Liver (tissue), 9 donors: ENCODE results near the gene LAMC3. TPM values are rescaled to one million over a fixed set of nuclear protein-coding genes. Genes with fewer than 3 reads are reported as not detected.

Experiments used
- DNase-seq: peaks from one replicate; pipeline ENCODE4 v3.0.0-alpha.2; 2017; ENCODE audit warnings: low spot score
- H3K27ac ChIP-seq, 2 donors: one replicate each; pipeline ENCODE4 v1.7.0; 2013; ENCODE audit warnings: inconsistent platforms in 2 of 2, low read length in 2 of 2, control low read depth in 1 of 2, low read depth in 1 of 2, mild to moderate bottlenecking in 1 of 2
- H3K27me3 ChIP-seq, 4 donors: one replicate each; pipeline versions ENCODE4 v1.6.1 to v1.7.0; 2013; ENCODE audit warnings: low read length in 3 of 4, inconsistent platforms in 1 of 4, mild to moderate bottlenecking in 1 of 4, moderate library complexity in 1 of 4; ENCODE audit not compliant: control insufficient read depth in 4 of 4, insufficient read depth in 4 of 4
- H3K36me3 ChIP-seq, 4 donors: one replicate each; pipeline versions ENCODE4 v1.6.1 to v1.7.0; 2013; ENCODE audit warnings: low read length in 3 of 4, mild to moderate bottlenecking in 3 of 4, low read depth in 1 of 4, moderate library complexity in 1 of 4; ENCODE audit not compliant: control insufficient read depth in 4 of 4, insufficient read depth in 3 of 4
- H3K4me1 ChIP-seq, 4 donors: one replicate each; pipeline versions ENCODE4 v1.6.1 to v1.7.0; 2013; ENCODE audit warnings: low read length in 3 of 4, mild to moderate bottlenecking in 3 of 4, moderate library complexity in 1 of 4; ENCODE audit not compliant: control insufficient read depth in 4 of 4, insufficient read depth in 4 of 4
- H3K4me3 ChIP-seq, 3 donors: one replicate each; pipeline versions ENCODE4 v1.6.1 to v1.7.0; 2013; ENCODE audit warnings: low read length in 3 of 3, control low read depth in 1 of 3, low read depth in 1 of 3, mild to moderate bottlenecking in 1 of 3
- H3K9ac ChIP-seq, 2 donors: one replicate each; pipeline ENCODE4 v1.7.0; 2013; ENCODE audit warnings: low read length in 2 of 2, mild to moderate bottlenecking in 2 of 2, moderate library complexity in 2 of 2, control low read depth in 1 of 2, low read depth in 1 of 2
- H3K9me3 ChIP-seq, 4 donors: one replicate each; pipeline versions ENCODE4 v1.6.1 to v1.7.0; 2013; ENCODE audit warnings: low read length in 3 of 4; ENCODE audit not compliant: control insufficient read depth in 4 of 4
- EGR1 ChIP-seq, 2 donors: IDR thresholded peaks; 2 replicates each; pipeline ENCODE4 v1.6.1; 2016 to 2018; ENCODE audit warnings: antibody characterized with exemption in 2 of 2, low read depth in 2 of 2
- FOXA1 ChIP-seq: IDR thresholded peaks from 2 replicates; pipeline ENCODE4 v1.6.1; 2016; ENCODE audit warnings: antibody characterized with exemption
- FOXA2 ChIP-seq: IDR thresholded peaks from 2 replicates; pipeline ENCODE4 v1.6.1; 2016; ENCODE audit warnings: antibody characterized with exemption
- GABPA ChIP-seq, 2 donors: IDR thresholded peaks in 1 of 2; conservative IDR thresholded peaks in 1 of 2; 2 replicates each; pipeline ENCODE4 v1.6.1; 2016; ENCODE audit warnings: antibody characterized with exemption in 2 of 2, mild to moderate bottlenecking in 1 of 2, moderate library complexity in 1 of 2
- HNF4A ChIP-seq, 2 donors: conservative IDR thresholded peaks; 2 replicates each; pipeline ENCODE4 v1.6.1; 2016; ENCODE audit warnings: antibody characterized with exemption in 2 of 2, mild to moderate bottlenecking in 2 of 2
- HNF4G ChIP-seq: IDR thresholded peaks from 2 replicates; pipeline ENCODE4 v1.6.1; 2016; ENCODE audit warnings: antibody characterized with exemption
- JUND ChIP-seq, 2 donors: IDR thresholded peaks; 2 replicates each; pipeline ENCODE4 v1.6.1; 2016; ENCODE audit warnings: antibody characterized with exemption in 2 of 2
- NR2F2 ChIP-seq: IDR thresholded peaks from 2 replicates; pipeline ENCODE4 v1.6.1; 2016; ENCODE audit warnings: antibody characterized with exemption
- RAD21 ChIP-seq, 2 donors: IDR thresholded peaks; 2 replicates each; pipeline ENCODE4 v1.6.1; 2016; ENCODE audit warnings: antibody characterized with exemption in 2 of 2, mild to moderate bottlenecking in 2 of 2
- RXRA ChIP-seq, 2 donors: IDR thresholded peaks; 2 replicates each; pipeline ENCODE4 v1.6.1; 2017 to 2018; ENCODE audit warnings: antibody characterized with exemption in 2 of 2, mild to moderate bottlenecking in 1 of 2
- SP1 ChIP-seq: IDR thresholded peaks from 2 replicates; pipeline ENCODE4 v1.6.1; 2018; ENCODE audit warnings: antibody characterized with exemption, mild to moderate bottlenecking
- TAF1 ChIP-seq: conservative IDR thresholded peaks from 2 replicates; pipeline ENCODE4 v1.6.1; 2016; ENCODE audit warnings: antibody characterized with exemption, mild to moderate bottlenecking
- YY1 ChIP-seq: IDR thresholded peaks from 2 replicates; pipeline ENCODE4 v1.6.1; 2016; ENCODE audit warnings: antibody characterized with exemption, mild to moderate bottlenecking
- WGBS: extraction: QIAGEN DNeasy Blood & Tissue Kit; methylation state at CpG from one replicate; pipeline ENCODE4 v1.1.7; 2013; 5-methylcytosine and 5-hydroxymethylcytosine counted together
- polyA plus RNA-seq, 2 donors: library from polyadenylated mRNA; stranded (reverse) in 1 of 2; unstranded in 1 of 2; fragments of 200-250 nt in 1 of 2; fragments of >200 nt in 1 of 2; fragmentation: Nextera tagmentation in 1 of 2; extraction: Ambion mirVana in 1 of 2; gene quantifications; one replicate each; pipeline versions ENCODE4 v1.2.1 to v1.2.3, GENCODE V29; 2013 to 2015
- total RNA-seq, 2 donors: library from RNA; depleted of rRNA; stranded (reverse); fragments of >200 nt; gene quantifications; one replicate each; pipeline ENCODE4 v1.2.3, GENCODE V29; 2014
- TF ChIP-seq, protein P1 (sequence below): IDR thresholded peaks from 2 replicates; pipeline ENCODE4 v1.6.1; 2016; ENCODE audit warnings: antibody characterized with exemption
- TF ChIP-seq, protein P2 (sequence below): IDR thresholded peaks from 2 replicates; pipeline ENCODE4 v1.6.1; 2016; ENCODE audit warnings: antibody characterized with exemption
- TF ChIP-seq, protein P3 (sequence below): IDR thresholded peaks from 2 replicates; pipeline ENCODE4 v1.6.1; 2016; ENCODE audit warnings: antibody characterized with exemption, mild to moderate bottlenecking
- TF ChIP-seq, protein P4 (sequence below): fragments of 150-350 bp; IDR thresholded peaks from 2 replicates; pipeline ENCODE4 v1.5.1; 2017; ENCODE audit warnings: improper control_type of control experiment, low read depth, low read length; ENCODE audit not compliant: missing input control
- TF ChIP-seq, protein P5 (sequence below): IDR thresholded peaks from 2 replicates; pipeline ENCODE4 v1.6.1; 2016; ENCODE audit warnings: antibody characterized with exemption
- donor health status: healthy.
- donor health status: healthy.
- donor health status: healthy.
- donor health status: healthy.
- donor health status: healthy.

Gene LAMC3
- total and polyA plus RNA-seq, 4 donors: 1.4 to 5.9 (median 2.9) TPM

DNA sequence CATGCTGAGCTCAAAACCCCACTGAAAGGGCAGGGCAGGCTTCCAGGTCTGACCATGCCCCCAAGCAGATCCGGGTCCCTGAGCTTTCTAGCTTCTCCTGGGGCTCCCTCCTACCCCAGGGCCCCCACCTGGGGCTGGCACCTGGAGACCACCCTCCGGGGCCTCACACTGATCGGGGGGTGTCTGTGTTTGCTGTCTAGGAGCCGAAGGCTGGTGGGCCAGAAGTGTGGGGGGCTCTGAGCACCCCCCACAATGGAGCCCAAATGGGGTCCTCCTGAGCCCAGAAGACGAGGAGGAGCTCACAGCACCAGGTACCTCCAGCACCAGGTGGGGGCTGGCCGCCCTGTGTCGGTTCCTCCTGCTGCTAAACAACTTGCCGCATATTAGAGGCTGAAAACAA lies 39.8 kb downstream of the LAMC3 start:
- Histone ChIP-seq H3K27ac (no peak overlapping the region), H3K4me1 (peaks cover 0 to 1% (median 0%) of the 10 kb centered on the region in 4 donors), H3K4me3 (no peak overlapping the region), H3K9me3 (no peaks in the 10 kb centered on the region), H3K9ac (no peak overlapping the region), H3K36me3 (no peaks in the 10 kb centered on the region), H3K27me3 (peaks cover 0 to 7% (median 0%) of the 10 kb centered on the region in 4 donors)
- DNase-seq: no peak
- 92% methylated on average over 8 of the region's 8 CpGs for WGBS
- TF ChIP-seq JUND (IDR thresholded peaks at IDR 0.05) (no peak), FOXA1 (no peak), FOXA2 (no peak), HNF4A (conservative IDR thresholded peaks at IDR 0.05) (no peak), TAF1 (no peak), SP1 (no peak), YY1 (no peak), NR2F2 (no peak), RAD21 (IDR thresholded peaks at IDR 0.05) (no peak), GABPA (IDR thresholded peaks at IDR 0.05 in 1 of 2, conservative IDR thresholded peaks at IDR 0.05 in 1 of 2) (no peak), HNF4G (no peak), RXRA (IDR thresholded peaks at IDR 0.05) (no peak), EGR1 (IDR thresholded peaks at IDR 0.05; ENCODE audit: low read depth in 2 of 2) (no peak)
- TF ChIP-seq, protein P1, sequence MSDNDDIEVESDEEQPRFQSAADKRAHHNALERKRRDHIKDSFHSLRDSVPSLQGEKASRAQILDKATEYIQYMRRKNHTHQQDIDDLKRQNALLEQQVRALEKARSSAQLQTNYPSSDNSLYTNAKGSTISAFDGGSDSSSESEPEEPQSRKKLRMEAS: no peak
- TF ChIP-seq, protein P2, sequence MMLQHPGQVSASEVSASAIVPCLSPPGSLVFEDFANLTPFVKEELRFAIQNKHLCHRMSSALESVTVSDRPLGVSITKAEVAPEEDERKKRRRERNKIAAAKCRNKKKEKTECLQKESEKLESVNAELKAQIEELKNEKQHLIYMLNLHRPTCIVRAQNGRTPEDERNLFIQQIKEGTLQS: no peak
- TF ChIP-seq, protein P3, sequence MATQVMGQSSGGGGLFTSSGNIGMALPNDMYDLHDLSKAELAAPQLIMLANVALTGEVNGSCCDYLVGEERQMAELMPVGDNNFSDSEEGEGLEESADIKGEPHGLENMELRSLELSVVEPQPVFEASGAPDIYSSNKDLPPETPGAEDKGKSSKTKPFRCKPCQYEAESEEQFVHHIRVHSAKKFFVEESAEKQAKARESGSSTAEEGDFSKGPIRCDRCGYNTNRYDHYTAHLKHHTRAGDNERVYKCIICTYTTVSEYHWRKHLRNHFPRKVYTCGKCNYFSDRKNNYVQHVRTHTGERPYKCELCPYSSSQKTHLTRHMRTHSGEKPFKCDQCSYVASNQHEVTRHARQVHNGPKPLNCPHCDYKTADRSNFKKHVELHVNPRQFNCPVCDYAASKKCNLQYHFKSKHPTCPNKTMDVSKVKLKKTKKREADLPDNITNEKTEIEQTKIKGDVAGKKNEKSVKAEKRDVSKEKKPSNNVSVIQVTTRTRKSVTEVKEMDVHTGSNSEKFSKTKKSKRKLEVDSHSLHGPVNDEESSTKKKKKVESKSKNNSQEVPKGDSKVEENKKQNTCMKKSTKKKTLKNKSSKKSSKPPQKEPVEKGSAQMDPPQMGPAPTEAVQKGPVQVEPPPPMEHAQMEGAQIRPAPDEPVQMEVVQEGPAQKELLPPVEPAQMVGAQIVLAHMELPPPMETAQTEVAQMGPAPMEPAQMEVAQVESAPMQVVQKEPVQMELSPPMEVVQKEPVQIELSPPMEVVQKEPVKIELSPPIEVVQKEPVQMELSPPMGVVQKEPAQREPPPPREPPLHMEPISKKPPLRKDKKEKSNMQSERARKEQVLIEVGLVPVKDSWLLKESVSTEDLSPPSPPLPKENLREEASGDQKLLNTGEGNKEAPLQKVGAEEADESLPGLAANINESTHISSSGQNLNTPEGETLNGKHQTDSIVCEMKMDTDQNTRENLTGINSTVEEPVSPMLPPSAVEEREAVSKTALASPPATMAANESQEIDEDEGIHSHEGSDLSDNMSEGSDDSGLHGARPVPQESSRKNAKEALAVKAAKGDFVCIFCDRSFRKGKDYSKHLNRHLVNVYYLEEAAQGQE: no peak
- TF ChIP-seq, protein P4, sequence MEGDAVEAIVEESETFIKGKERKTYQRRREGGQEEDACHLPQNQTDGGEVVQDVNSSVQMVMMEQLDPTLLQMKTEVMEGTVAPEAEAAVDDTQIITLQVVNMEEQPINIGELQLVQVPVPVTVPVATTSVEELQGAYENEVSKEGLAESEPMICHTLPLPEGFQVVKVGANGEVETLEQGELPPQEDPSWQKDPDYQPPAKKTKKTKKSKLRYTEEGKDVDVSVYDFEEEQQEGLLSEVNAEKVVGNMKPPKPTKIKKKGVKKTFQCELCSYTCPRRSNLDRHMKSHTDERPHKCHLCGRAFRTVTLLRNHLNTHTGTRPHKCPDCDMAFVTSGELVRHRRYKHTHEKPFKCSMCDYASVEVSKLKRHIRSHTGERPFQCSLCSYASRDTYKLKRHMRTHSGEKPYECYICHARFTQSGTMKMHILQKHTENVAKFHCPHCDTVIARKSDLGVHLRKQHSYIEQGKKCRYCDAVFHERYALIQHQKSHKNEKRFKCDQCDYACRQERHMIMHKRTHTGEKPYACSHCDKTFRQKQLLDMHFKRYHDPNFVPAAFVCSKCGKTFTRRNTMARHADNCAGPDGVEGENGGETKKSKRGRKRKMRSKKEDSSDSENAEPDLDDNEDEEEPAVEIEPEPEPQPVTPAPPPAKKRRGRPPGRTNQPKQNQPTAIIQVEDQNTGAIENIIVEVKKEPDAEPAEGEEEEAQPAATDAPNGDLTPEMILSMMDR: no peak
- TF ChIP-seq, protein P5, sequence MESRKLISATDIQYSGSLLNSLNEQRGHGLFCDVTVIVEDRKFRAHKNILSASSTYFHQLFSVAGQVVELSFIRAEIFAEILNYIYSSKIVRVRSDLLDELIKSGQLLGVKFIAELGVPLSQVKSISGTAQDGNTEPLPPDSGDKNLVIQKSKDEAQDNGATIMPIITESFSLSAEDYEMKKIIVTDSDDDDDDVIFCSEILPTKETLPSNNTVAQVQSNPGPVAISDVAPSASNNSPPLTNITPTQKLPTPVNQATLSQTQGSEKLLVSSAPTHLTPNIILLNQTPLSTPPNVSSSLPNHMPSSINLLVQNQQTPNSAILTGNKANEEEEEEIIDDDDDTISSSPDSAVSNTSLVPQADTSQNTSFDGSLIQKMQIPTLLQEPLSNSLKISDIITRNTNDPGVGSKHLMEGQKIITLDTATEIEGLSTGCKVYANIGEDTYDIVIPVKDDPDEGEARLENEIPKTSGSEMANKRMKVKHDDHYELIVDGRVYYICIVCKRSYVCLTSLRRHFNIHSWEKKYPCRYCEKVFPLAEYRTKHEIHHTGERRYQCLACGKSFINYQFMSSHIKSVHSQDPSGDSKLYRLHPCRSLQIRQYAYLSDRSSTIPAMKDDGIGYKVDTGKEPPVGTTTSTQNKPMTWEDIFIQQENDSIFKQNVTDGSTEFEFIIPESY: no peak
